ENCODE results near the gene RAD51.

The RAD51 gene

GRCh38 chr15:40743921-40744814 lies 49.2 kb downstream of the RAD51 start:
- no peak overlapping the region for H3K27ac ChIP-seq
- TF ChIP-seq ZFX (IDR thresholded peaks at IDR 0.05) (no peak), CTCF (conservative IDR thresholded peaks at IDR 0.05) (no peak)

GRCh38 chr15:40744815-40745152 lies 49.8 kb downstream of the RAD51 start:
- TF ChIP-seq ZFX (IDR thresholded peaks at IDR 0.05) (no peak), CTCF (conservative IDR thresholded peaks at IDR 0.05) (no peak)
- H3K27ac ChIP-seq, result no peak overlapping the region

DNA sequence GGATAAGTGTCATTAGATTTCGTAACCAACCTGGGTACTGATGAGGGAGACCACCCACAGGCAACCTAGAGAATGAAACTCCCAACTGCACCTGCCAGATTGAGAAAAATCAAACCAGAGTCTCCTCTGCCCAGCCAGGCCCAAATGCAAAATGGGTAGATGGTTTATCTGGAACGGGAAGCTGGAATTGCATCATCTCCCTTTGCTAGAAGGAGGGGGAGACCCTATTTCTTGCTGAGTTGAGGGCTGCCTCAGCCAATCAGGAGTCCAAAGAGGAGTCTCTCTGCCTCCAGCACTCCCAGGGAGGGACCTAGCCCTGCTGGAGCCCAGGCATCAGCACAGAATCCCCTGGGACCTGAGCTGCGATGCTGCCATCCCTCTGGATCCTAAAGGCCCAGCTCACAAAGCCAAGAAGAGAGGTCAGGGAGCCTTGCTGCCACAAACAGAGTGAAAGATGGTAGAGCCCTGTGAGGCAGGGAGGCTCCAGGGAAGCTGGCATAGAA lies 52.0 kb downstream of the RAD51 start:
- TF ChIP-seq ZFX (IDR thresholded peaks at IDR 0.05) (no peak), CTCF (conservative IDR thresholded peaks at IDR 0.05) (no peak)
- H3K27ac ChIP-seq, result no peak overlapping the region

- TF ChIP-seq ZFX (IDR thresholded peaks at IDR 0.05), result no peak
- TF ChIP-seq CTCF (conservative IDR thresholded peaks at IDR 0.05), result no peak
- H3K27ac ChIP-seq, result no peak overlapping the region
Measured at GRCh38 chr15:40747685-40748631, 53.0 kb downstream of the RAD51 start.

GRCh38 chr15:40749151-40749630 lies 54.2 kb downstream of the RAD51 start:
- TF ChIP-seq CTCF (conservative IDR thresholded peaks at IDR 0.05) (no peak), ZFX (IDR thresholded peaks at IDR 0.05) (no peak)
- no peak overlapping the region for H3K27ac ChIP-seq

GRCh38 chr15:40750885-40751284 lies 55.9 kb downstream of the RAD51 start:
- no peak overlapping the region for H3K27ac ChIP-seq
- no peak for TF ChIP-seq ZFX (IDR thresholded peaks at IDR 0.05)
- TF ChIP-seq CTCF (conservative IDR thresholded peaks at IDR 0.05), result no peak

Measured in C4-2B (cell line).